Esophagus squamous epithelium (tissue), 4 donors: ENCODE results near the gene NFKB1.

Experiments
- POLR2A ChIP-seq, 4 donors: fragments of 450-650 bp; IDR thresholded peaks; one replicate each; pipeline ENCODE4 v1.6.1; 2017; ENCODE audit warnings: antibody characterized with exemption in 4 of 4, mild to moderate bottlenecking in 4 of 4, moderate library complexity in 3 of 4
- TF ChIP-seq, protein P1 (sequence below), 6 experiments: fragments of 450-650 bp in 4 of 6; fragments of 200-600 bp in 2 of 6; sonication (generic) in 2 of 6; IDR thresholded peaks; one replicate each; pipeline ENCODE4 v1.5.1; 2016 to 2019; ENCODE audit warnings: antibody characterized with exemption in 6 of 6, mild to moderate bottlenecking in 4 of 6, moderate library complexity in 4 of 6

GRCh38 chr4:102557636-102558035 is 56.5 kb downstream of the NFKB1 start:
- TF ChIP-seq, protein P1, sequence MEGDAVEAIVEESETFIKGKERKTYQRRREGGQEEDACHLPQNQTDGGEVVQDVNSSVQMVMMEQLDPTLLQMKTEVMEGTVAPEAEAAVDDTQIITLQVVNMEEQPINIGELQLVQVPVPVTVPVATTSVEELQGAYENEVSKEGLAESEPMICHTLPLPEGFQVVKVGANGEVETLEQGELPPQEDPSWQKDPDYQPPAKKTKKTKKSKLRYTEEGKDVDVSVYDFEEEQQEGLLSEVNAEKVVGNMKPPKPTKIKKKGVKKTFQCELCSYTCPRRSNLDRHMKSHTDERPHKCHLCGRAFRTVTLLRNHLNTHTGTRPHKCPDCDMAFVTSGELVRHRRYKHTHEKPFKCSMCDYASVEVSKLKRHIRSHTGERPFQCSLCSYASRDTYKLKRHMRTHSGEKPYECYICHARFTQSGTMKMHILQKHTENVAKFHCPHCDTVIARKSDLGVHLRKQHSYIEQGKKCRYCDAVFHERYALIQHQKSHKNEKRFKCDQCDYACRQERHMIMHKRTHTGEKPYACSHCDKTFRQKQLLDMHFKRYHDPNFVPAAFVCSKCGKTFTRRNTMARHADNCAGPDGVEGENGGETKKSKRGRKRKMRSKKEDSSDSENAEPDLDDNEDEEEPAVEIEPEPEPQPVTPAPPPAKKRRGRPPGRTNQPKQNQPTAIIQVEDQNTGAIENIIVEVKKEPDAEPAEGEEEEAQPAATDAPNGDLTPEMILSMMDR (IDR thresholded peaks at IDR 0.05) = no peak
- no peak for TF ChIP-seq POLR2A (IDR thresholded peaks at IDR 0.05)
